Smooth muscle cell of bladder (primary cell): ENCODE measurements around the gene HSFY2. TPM values are rescaled to one million over a fixed set of nuclear protein-coding genes. Genes with fewer than 3 reads are reported as not detected.

Experiments
- total RNA-seq: library from RNA; depleted of rRNA; stranded (reverse); fragments of >200 nt; gene quantifications from 2 replicates; pipeline ENCODE4 v1.2.3, GENCODE V29; 2014

Gene HSFY2, protein sequence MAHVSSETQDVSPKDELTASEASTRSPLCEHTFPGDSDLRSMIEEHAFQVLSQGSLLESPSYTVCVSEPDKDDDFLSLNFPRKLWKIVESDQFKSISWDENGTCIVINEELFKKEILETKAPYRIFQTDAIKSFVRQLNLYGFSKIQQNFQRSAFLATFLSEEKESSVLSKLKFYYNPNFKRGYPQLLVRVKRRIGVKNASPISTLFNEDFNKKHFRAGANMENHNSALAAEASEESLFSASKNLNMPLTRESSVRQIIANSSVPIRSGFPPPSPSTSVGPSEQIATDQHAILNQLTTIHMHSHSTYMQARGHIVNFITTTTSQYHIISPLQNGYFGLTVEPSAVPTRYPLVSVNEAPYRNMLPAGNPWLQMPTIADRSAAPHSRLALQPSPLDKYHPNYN
- 0.09 TPM in 1 of 2 replicates, not detected in the other for total RNA-seq

DNA sequence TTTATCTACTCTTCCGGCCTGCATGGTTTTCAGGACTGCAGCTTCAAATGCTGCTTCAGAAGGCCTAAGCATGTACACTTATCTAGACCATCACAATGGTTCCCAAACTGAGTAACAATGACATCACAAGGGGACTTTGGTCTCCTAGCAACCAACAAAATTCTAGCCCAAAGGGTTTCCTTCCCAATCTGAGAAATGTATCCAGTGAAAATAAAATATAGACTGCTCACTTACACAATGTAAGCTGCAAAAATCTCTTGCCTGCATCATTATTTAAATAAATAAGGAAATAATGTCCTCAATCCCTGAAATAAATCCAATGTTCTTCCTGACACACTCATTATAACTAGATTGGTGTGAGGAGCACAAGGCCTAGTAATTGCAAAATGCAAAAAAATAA, at the start of gene HSFY2:
HSFY2 (minus strand) TSS at position 101 of the 400 bp plus-strand sequence. CDS start 117 bp downstream, outside the sequence.

Other genes with a start within 250 kb of the HSFY2 start
- not detected in 2 replicates for gene HSFY1, start 227.0 kb downstream of the HSFY2 start, total RNA-seq